Ishikawa (cell line): ENCODE data around the gene JAML.

Experiments used
- CEBPB ChIP-seq: IDR thresholded peaks from 2 replicates; pipeline ENCODE4 v1.6.1; 2012
- CREB1 ChIP-seq: IDR thresholded peaks from 2 replicates; pipeline ENCODE4 v1.6.1; 2012; ENCODE audit warnings: low read depth
- EGR1 ChIP-seq: IDR thresholded peaks from 2 replicates; pipeline ENCODE4 v1.6.1; 2012
- EP300 ChIP-seq: IDR thresholded peaks from 2 replicates; pipeline ENCODE4 v1.6.1; 2012; ENCODE audit warnings: borderline replicate concordance
- FOXM1 ChIP-seq: IDR thresholded peaks from 2 replicates; pipeline ENCODE4 v1.6.1; 2012; ENCODE audit warnings: low read depth, borderline replicate concordance
- NFIC ChIP-seq: IDR thresholded peaks from 2 replicates; pipeline ENCODE4 v1.6.1; 2012
- RAD21 ChIP-seq: IDR thresholded peaks from 2 replicates; pipeline ENCODE4 v1.6.1; 2012; ENCODE audit warnings: low read depth
- TAF1 ChIP-seq: IDR thresholded peaks from 2 replicates; pipeline ENCODE4 v1.6.1; 2012; ENCODE audit warnings: low read depth, mild to moderate bottlenecking
- TCF12 ChIP-seq: IDR thresholded peaks from 2 replicates; pipeline ENCODE4 v1.6.1; 2012; ENCODE audit warnings: low read depth
- TEAD4 ChIP-seq: IDR thresholded peaks from 2 replicates; pipeline ENCODE4 v1.6.1; 2012
- YY1 ChIP-seq: IDR thresholded peaks from 2 replicates; pipeline ENCODE4 v1.6.1; 2012; ENCODE audit warnings: low read depth
- ZBTB7A ChIP-seq: IDR thresholded peaks from 2 replicates; pipeline ENCODE4 v1.6.1; 2012; ENCODE audit warnings: low read depth
- TF ChIP-seq, protein P1 (sequence below): IDR thresholded peaks from 2 replicates; pipeline ENCODE4 v1.6.1; 2012; ENCODE audit warnings: low read depth, mild to moderate bottlenecking
- TF ChIP-seq, protein P2 (sequence below): IDR thresholded peaks from 2 replicates; pipeline ENCODE4 v1.6.1; 2012

JAML gene

DNA sequence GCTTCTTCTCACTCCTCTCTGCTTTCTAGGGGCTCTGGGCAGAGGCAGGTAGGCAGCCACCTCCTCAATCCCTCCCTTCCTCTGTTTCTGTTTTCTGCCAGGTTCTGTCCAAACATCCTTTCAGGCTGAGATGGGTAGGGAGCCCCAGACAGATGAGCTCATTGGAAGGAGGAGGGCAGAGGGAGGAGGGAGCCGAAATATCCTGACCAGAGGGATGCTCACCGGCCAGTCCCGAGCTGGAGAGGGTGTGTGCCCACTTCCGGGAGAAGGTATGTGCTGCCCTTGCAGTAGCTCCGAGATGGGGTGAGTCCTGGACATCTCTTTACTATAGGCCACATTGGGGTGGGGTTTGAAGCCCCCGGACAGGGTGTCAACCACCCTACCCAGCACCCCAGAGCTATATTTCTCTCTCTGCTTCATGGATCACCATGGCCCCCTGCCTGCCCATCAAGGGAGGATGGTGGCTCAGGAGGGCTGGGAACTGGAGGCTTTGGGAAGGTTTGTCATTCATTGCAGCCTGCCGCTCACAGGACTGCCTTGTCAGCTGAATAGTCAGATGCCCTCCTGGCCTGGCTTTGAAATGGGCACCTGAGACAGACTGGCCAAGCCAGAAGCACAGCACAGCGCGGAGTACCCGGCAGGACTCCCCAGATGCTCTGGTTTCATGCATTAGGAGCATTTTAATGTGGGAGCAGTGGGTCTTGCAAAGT lies 67.5 kb downstream of the JAML start:
- TF ChIP-seq YY1, result no peak
- TF ChIP-seq, protein P1, sequence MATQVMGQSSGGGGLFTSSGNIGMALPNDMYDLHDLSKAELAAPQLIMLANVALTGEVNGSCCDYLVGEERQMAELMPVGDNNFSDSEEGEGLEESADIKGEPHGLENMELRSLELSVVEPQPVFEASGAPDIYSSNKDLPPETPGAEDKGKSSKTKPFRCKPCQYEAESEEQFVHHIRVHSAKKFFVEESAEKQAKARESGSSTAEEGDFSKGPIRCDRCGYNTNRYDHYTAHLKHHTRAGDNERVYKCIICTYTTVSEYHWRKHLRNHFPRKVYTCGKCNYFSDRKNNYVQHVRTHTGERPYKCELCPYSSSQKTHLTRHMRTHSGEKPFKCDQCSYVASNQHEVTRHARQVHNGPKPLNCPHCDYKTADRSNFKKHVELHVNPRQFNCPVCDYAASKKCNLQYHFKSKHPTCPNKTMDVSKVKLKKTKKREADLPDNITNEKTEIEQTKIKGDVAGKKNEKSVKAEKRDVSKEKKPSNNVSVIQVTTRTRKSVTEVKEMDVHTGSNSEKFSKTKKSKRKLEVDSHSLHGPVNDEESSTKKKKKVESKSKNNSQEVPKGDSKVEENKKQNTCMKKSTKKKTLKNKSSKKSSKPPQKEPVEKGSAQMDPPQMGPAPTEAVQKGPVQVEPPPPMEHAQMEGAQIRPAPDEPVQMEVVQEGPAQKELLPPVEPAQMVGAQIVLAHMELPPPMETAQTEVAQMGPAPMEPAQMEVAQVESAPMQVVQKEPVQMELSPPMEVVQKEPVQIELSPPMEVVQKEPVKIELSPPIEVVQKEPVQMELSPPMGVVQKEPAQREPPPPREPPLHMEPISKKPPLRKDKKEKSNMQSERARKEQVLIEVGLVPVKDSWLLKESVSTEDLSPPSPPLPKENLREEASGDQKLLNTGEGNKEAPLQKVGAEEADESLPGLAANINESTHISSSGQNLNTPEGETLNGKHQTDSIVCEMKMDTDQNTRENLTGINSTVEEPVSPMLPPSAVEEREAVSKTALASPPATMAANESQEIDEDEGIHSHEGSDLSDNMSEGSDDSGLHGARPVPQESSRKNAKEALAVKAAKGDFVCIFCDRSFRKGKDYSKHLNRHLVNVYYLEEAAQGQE, result no peak

DNA sequence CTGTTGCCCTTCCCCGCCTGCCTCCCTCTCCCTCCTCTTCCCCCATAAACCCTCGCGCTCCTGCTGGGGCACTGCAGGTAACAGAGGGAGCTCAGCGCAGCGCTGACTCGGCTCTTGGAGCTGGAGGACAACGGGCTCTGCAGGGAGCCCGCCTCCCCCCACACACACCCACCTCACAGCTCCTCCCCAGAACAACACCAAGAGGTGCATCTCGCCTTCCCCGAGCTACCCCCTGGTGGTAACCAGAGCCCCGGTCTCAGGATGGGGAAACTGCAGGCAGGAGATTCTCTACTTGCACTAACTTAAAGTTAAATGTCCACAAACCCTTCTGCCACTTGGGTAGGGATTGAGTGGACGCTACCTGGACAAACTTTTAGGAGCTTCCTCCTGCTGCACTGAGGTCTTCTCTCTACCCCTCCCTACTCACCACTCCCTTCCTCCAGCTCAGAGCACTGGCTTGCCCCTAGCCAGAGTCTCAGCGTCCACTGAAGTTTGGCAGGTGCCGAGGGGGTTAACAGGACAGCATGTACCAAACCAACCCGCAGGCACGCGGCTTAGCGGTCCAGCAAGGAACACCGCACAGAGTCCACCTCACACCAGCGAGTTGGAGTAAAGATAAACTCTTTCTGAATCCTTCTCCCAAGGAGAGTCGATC lies 68.2 kb downstream of the JAML start:
- TF ChIP-seq NFIC, result no peak
- peak; percentile 60 for TF ChIP-seq ZBTB7A

DNA sequence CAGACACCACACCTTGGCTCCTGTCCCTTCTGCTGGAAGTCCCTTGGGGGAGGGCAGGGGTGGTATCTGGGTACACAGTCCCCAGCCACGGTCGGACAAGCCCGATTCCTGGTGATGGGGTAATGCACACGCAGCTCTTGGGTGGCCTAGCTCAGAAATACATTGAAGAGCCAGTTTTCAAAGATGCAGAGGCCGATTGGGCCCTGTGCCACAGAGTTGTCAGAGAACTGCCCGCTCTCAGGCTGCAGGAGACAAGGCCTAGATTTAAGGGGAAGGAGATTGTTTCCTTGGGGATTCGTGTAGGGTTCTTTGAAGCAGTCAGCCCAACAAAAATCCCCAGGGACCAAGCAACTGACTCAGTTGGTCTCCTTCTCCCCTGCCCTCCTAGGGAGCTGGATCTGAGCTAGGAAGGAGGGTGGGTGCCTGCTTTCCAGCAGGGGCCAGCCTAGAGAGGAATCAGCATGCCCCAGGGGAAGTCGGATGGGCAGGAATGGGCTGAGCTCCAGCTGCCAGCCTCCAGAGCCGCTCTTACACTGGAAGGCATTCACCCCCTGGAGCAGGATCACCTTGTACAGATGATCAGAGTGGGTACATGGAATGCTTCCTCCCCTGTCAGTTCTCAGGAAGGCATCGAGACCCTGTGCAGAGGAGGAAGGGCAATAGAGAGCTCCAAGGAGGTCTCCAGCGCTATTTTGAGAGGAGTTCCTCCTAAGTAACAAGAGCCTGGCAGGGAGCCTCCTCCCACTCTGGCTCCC lies 68.9 kb downstream of the JAML start:
- TF ChIP-seq EP300 (no peak), RAD21 (no peak), FOXM1 (no peak), ZBTB7A (no peak; the same call in 1 of the 2 replicates), YY1 (no peak), CEBPB (no peak), NFIC (no peak), TAF1 (no peak), TCF12 (no peak), EGR1 (no peak)
- TF ChIP-seq, protein P2, sequence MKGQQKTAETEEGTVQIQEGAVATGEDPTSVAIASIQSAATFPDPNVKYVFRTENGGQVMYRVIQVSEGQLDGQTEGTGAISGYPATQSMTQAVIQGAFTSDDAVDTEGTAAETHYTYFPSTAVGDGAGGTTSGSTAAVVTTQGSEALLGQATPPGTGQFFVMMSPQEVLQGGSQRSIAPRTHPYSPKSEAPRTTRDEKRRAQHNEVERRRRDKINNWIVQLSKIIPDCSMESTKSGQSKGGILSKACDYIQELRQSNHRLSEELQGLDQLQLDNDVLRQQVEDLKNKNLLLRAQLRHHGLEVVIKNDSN, result no peak

DNA sequence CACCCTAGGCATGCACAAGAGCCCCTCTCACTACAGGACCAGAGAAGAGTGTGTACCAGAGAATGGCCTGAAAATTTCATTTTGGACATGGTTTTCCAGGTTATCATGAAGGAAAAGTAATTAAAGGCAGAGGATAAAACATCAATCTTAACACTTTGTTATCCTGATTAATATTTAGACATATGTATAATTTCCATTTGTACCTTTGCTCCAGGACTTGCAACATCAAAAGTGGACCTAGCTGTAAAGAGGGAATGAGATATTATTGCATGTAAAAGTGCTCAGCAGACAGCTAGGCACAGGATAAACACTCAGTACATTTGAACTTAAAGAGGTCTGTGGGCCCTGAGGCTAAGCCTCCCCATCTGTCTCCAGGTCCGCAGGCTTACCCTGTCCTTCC lies 70.2 kb downstream of the JAML start:
- TF ChIP-seq NFIC, result no peak
- TF ChIP-seq, protein P1, result no peak
- no peak for TF ChIP-seq TAF1
- TF ChIP-seq EGR1, result no peak
- no peak for TF ChIP-seq FOXM1
- TF ChIP-seq EP300, result no peak
- no peak for TF ChIP-seq TCF12

DNA sequence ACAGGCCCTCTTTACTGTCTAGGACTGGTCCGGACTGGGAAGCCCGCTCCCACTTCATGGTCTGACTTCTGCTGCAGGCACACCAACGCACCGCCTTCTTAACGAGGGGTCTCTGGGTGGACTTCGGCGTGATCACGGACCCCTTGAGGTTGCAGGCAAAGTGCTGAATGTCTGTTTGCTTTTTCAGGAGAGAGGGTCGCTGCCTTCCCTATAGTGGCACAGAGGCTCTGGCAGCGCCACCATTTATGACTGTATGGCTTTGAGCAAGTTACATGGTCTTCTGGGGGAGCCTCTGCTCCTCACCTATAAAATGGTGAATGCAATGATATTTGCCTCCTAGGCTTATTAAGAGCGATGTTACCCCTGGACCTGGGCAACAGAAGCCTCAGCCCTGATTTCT lies 70.8 kb downstream of the JAML start:
- TF ChIP-seq EGR1 (no peak), TAF1 (no peak)
- TF ChIP-seq, protein P1, result no peak

DNA sequence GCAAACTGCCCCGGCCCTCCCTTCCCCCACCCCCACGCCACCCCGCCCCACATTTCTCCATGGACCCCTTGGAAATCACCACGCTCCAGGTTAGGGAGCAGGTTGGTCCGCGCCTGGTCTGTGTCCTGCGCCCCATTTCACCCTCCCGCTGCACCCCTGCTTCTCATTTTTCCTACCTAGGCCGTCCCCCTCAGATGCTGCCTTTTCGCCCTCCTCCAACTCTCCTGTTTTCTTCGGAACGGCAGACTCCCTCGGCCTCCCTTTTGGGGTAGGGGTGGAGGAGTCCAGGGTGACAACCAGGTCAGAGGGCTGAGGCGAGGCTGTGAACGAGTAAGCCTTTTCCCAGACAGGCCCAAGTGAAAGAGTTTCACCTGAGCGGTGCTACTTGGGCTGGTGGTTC lies 71.3 kb downstream of the JAML start:
- TF ChIP-seq RAD21 (no peak), EP300 (no peak), YY1 (no peak), TAF1 (no peak), CEBPB (no peak), CREB1 (no peak), ZBTB7A (no peak), TEAD4 (no peak), TCF12 (no peak), EGR1 (no peak), FOXM1 (no peak)
- TF ChIP-seq, protein P1, result no peak
- TF ChIP-seq, protein P2, result no peak
